ENCODE data around the gene PSD4. TPM values are rescaled to one million over a fixed set of nuclear protein-coding genes. Genes with fewer than 3 reads are reported as not detected.

The PSD4 gene
- polyA plus RNA-seq, 12 donors, result 1.0 to 23.0 (median 1.8) TPM; not detected in 1

- no peak for DNase-seq
These were observed 9.5 kb downstream of the PSD4 start for GRCh38 chr2:113183264-113183663.

- no peak for DNase-seq
These were observed 9.9 kb downstream of the PSD4 start for GRCh38 chr2:113183703-113184102.

GRCh38 chr2:113184531-113185230 lies 10.9 kb downstream of the PSD4 start:
- DNase-seq, result no peak

- no peak for DNase-seq
These were observed 12.1 kb downstream of the PSD4 start for GRCh38 chr2:113185664-113186432.

GRCh38 chr2:113186433-113186796 lies 12.6 kb downstream of the PSD4 start:
- no peak for DNase-seq

GRCh38 chr2:113187771-113188170 lies 14.0 kb downstream of the PSD4 start:
- no peak for DNase-seq

GRCh38 chr2:113190871-113191270 lies 17.1 kb downstream of the PSD4 start:
- no peak for DNase-seq

- no peak for DNase-seq
These were observed 18.8 kb downstream of the PSD4 start for GRCh38 chr2:113192459-113193100.

GRCh38 chr2:113195923-113196501 lies 22.2 kb downstream of the PSD4 start:
- DNase-seq, result no peak

- DNase-seq, result no peak
These were observed 23.1 kb downstream of the PSD4 start for GRCh38 chr2:113196839-113197238.

- no peak for DNase-seq
These were observed 23.7 kb downstream of the PSD4 start for GRCh38 chr2:113197347-113198047.

- no peak for DNase-seq
These were observed 24.4 kb downstream of the PSD4 start for GRCh38 chr2:113198048-113198789.

GRCh38 chr2:113198790-113199612 lies 25.2 kb downstream of the PSD4 start:
- peak; percentile 66 for DNase-seq

GRCh38 chr2:113200236-113200635 lies 26.5 kb downstream of the PSD4 start:
- no peak for DNase-seq

GRCh38 chr2:113200736-113201490 lies 27.1 kb downstream of the PSD4 start:
- no peak for DNase-seq

GRCh38 chr2:113201496-113202304 lies 27.9 kb downstream of the PSD4 start:
- DNase-seq, result no peak

- no peak for DNase-seq
These were observed 28.8 kb downstream of the PSD4 start for GRCh38 chr2:113202305-113203216.

GRCh38 chr2:113203217-113203530 lies 29.4 kb downstream of the PSD4 start:
- DNase-seq, result no peak
